HG02885 (cell line): ENCODE measurements around the gene PDE8B.

ENCODE experiments used
- ATAC-seq: cut with Tn5 transposase; IDR thresholded peaks from one replicate; pipeline ENCODE4 v1.9.1; 2021; ENCODE audit warnings: mild to moderate bottlenecking; ENCODE audit not compliant: unreplicated experiment, poor library complexity

Gene PDE8B

DNA sequence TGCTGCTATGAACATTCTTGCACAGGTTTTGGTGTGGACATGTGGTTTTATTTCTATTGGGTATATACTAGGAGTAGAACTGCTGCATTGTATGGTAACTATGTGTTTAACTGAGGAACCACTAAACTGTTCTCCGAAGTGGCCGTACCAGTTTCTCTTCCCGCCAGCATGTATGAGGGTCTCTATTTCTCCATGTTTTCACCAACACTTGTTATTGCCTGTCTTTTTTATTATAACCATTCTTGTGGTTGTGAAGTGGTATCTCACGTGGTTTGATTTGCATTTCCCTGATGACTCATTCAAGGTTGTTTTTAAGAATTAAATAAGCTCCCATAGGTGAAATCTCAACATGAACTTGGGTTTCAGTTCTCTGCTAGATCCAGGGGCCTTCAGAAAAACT, 19.4 kb downstream of the PDE8B start:
- no peak for ATAC-seq

DNA sequence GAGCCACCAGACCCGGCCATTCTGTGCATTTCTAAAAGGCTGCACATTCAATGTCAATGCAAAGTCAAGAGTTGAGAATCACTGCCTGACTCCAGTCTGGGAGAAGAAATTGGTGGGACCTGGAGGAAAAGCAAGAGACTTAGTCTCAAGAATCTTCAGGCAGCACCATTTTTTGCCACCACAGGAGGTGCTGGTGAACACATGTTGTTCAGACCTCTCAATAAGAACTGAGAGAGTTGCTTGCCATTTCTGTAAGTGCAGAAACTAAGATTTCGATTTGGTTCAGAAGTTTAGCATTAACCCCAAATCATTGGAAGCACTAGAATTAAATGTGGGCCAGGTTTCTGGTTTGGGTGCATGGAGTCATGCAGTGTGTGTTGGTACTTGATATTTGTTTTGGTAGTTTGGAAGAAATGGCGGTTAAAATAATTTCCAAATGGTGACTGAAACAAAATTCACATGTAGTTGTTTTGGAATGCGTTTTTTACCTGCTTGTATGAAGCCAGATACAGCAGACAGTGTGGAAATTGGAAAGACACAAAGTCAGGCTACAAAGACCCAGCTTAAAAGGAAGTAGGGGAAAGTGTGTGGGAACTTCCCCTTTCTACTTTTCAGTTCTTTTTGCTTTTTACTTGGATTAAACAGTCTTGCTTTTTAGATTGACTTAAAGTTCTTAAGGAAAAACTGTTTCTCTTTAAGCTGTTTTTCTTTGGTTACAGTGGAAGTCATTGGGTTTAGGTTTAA, 20.4 kb downstream of the PDE8B start:
- ATAC-seq: no peak

DNA sequence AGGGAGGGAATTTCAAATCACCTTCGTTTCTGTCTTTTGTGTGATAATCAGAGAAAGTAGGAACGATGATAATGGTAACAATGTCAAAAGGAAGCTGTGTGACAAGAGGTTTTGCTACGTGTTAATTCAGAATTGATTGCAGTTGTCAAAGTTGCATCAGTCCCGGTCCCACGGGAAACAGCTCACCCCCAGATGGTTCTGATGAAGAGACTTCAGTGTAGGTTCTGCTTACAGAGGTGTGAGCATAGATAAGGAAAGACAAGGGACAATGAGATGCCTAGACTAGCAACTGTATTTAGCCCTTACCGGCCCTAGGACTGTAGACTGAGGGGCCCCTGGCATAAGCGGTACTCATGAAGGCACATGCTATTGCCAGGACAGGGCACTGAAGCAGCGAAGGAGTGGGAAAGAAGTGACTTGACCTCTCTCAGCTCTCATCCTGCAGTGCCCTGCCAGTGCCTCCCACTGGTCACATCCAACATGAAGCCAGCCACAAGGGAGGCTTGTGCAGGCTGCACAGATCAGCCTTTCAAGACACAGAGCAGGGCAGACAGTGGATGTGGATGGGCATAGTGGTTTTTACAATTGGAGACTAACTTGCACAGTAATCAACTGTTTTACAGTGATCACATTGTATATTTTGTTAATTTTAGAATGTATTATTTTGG, 21.1 kb downstream of the PDE8B start:
- ATAC-seq: no peak

DNA sequence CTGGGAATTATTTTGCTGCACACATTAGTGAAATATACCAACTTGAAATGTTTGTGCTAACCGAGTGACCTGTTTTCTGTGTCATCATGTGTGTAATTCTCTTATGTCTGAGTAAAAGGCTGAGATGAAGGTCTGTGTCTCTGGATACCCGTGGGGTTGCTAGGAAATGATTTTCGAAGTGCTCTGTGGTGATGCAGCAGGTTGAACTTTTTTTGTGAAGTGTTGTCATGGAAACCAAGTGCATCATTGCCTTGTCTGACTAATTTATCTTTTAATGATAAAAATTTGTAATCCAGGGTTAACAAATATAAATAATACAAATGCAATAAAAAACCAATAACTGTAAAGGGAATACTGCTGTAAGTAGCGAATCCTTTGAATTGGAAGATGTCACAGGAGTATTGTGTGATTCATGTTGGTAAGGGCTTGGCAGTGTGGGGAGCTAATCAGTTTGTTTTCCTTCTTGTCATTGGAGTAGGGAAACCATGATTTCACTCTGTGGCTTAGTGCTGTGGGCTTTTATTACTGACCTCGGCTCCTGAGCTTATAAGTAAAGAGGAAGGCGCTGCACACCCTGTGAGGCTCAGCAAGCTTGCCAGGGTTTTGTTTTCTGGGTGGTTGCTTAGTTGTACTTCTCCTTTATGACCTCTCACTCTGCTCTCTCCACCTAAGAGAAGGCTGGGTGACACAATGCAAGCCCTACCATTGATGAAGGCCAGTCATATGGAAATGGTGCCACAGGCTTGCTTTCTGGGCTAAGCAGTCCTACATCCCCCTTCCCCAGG, 22.3 kb downstream of the PDE8B start:
- ATAC-seq: no peak

DNA sequence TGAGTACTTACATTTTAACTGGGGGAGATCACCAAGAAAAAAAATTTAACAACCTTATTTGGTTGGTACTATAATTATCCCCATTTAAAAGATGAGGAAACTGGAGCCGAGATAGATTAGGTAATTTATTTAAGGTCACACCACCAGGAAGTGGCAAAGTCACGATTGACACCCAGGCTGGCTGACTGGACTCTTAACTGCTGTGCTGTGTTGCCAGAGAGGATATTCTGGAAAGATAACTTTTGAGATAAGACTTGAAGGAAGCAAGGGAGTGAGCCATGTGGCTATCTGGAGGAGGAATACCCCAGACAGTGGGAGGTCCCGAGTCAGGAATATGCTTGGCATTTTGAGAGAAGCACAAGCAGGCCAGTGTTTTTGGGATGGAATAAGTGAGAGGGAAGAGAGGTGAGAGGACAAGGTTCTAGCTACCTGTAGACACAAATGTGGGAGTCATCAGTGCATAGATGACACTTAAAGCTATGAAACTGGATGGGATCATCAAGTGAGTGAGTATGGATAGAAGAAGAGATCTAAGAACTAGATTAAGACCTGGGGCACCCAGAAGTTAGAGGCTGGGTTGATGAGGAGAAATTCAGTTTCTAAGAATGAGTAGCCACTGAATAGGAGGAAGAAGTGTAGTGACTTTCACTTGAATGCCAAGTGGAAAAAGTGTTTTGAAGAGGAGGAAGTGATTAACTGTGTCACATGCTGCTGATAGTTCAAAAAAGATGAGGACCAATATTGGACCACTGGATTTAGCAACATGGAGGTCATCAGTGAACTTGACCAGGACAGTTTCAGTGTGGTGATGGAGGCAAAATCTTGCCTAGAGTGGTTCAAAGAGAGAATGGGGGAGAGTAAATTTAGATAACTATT, 25.6 kb downstream of the PDE8B start:
- no peak for ATAC-seq

DNA sequence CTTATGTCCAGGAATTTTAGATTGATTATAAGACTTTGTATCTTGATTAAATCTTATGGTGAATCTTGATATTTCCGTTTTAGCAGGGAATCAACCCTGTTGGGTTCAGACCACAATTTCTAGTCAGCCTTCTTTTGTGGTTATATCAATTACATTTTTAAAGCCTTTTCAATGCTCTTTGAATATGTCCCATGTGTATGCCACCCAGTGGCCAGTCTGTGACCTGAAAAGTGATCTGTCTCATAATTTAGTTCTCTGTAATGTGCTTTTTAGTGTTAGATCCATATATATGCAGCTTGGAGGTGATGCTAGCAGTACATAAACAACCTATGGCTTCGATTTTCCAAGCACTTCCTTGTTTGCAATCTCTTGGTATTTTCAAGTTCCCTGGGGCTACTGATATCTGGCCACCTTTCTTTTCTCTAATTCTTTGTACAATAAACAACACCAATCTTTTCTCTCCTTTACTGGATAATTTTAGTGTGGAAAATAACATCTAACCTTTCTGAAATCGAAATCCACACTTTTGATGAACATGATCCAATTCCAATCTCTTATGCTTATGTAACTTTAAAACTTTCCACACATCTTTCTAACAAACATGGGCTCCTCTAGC, 28.8 kb downstream of the PDE8B start:
- ATAC-seq: no peak

DNA sequence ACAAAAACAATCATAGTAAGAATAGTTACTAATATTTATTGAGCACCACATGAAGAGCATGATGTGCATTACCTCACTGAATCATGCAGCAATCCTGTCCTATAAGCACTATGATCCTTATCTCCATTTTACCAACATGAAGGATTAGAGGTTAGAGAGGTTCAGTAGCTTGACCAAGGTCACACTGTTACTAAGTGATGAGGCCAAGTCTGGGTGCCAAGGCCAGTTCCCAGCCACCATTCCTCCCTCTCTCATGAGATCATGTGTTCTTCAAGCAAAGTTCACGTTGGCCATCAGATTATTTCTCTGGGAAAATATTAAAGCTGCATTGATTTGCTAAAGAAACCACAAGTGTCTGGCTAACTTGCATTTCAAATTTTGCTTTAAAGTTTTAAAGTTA, 31.0 kb downstream of the PDE8B start:
- ATAC-seq: no peak

DNA sequence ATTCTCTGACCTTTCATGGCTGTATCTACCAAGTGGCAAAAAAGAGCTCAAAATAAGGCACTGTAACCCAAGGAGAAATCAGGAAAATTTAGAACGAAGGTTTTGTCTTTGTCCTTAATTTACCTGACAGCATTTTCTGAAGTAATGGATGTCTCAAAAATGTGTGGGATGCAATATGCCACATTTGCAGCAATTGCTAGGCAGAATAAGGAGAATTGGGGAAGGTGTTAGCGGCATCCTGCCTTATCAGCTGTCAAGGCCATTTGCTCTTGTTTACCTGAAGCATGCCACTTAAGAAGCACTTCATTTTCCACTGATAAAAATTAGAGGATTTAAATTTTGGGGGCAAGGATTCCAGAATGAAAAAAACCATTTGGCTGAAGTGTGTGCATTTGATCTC, 39.0 kb downstream of the PDE8B start:
- no peak for ATAC-seq

DNA sequence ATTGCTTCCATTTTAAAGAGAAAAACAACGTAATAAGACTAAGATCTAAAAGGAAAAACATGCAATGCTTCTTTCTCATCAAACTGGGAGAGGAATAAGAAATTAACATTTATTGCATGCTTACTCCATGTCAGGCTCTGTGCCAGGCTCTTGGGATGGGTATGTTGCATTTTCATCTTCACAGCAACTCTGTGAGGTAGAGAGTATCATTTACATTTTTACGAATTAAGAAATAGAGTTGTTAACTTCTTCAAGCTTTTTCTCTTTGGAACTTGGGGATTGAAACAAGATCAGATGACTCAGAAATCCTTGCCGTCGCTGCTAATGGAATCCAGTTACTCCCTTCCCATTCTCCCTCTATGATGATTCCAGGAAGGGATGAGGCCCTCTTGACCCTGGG, 39.5 kb downstream of the PDE8B start:
- no peak for ATAC-seq

DNA sequence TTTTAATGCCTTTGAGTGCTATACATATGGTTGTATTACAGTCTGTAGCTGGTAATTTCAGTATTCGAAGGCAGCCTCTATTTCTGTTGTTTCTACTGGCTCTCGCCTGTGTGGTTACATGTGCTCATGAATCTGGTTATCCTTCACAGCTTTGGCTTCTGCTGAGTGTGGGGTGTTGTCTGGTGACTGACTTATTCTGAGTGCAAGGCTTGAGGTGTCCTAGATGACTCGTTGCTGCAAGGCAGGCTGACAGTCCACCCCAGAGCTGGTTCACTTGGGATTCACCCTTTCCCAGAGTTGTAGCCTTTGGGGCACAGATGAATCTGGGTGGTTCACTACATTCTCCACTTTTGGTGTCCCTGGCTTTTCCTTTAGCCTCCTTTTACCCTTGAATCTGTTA, 41.4 kb downstream of the PDE8B start:
- ATAC-seq: no peak

DNA sequence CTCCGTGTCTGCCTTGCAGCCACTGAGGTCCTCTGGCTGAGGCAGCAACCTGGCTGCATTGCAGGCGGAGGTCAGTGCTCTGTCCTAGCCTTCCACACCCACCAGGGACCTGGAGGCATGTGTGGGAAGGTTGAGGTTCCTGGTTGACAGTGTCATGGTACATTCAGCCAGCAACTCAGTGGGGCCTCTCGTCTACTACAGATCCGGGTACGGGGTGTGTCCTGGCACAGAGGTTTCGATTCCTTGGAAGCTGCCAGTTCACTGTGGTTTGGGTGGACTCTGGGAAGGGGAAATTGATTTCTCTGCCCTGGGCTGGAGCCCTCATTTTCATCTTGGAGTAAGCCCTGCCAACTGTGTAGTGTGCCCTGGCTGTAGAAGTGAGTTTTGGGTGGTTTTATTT, 45.1 kb downstream of the PDE8B start:
- ATAC-seq: no peak

DNA sequence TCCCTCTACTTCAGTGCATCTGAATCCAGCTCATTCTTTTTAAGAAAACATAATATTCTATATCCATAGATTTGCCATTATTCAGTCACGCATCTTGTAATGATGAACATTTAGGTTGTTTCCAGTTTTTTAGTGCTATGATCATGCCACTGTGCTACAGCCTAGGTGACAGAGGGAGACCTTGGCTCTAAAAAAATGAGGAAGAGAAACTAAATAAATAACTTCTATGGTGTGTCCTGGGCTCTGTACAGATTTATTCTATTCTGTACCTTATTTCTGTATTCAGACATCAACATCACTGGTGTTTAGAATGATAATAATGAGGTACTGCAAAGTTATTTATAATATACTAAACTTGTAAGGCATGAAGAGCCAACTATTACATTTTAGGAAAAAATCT, 45.9 kb downstream of the PDE8B start:
- no peak for ATAC-seq

DNA sequence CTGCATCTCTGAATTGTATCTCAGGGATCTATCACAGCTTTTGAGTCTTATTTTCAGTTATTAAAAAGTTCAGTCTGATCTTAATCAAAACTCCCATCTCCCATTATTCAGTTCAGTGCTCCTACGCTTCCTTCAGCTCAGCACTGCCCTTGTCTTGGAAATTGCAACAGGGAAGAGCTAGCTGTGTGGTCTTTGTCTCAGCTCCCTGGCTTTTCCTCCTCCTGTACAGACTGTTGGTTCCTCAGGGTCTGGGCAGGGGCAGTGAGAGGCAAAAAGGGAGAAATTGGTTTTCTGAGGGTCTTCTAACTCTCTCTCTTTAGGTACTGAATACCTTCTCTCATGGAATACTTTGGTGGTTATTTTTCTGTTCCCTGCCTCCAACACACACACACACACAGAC, 48.2 kb downstream of the PDE8B start:
- ATAC-seq: no peak

DNA sequence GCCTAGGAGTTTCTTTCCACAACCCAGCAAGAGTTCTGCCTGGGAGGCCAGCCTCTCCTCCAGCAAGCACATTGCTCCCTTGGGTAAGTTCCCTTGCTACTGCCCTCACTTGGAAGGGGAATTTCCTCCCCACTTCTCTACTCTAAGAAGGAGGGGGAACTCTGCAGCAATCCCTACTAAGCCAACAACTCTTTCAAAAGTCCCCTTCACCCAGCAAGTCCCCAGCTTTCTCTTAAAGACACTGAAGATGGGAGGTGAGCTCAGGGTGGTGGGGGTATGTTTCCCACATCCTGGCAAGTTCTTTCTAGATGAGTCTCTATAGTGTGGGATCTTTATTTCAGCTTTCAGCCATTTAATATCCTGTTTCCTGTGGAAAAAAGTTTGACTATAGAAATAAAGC, 49.0 kb downstream of the PDE8B start:
- ATAC-seq: no peak

DNA sequence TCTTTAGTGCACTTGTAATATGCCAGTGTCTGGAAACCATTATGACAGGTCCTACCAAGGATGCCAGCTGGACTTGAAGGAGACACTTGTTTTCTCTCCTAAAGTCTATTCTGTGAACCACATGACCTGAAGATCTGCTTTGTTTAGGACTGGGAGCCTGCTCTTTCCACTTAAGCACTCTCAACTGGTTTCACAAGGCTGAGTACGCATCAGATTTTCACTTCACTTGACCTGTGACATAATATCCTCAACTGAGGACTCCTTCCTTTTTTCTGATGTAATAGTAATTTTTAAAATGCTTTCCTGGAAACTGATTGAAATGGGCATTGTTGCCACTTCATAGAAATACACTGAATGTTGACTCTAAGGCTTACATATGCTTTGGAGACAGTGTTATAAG, 52.2 kb downstream of the PDE8B start:
- no peak for ATAC-seq

DNA sequence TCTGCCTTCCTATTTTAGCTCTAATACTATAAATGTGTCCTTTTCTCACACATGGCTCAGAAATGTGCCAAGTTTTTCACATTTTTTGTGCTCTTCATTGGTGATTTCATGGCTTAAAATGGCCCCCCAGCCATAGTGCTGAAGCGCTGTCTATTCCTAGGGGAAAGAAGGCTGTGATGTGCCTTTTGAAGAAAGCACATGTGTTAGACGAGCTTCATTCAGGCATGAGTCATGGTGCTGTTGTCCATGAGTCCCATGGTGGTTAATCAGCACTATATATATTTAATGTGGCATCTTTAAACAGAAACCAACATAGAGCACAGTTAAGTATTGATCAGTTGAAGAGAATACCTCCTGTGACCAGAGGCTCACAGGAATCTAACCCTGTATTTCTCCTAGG, 55.8 kb downstream of the PDE8B start:
- ATAC-seq: no peak

DNA sequence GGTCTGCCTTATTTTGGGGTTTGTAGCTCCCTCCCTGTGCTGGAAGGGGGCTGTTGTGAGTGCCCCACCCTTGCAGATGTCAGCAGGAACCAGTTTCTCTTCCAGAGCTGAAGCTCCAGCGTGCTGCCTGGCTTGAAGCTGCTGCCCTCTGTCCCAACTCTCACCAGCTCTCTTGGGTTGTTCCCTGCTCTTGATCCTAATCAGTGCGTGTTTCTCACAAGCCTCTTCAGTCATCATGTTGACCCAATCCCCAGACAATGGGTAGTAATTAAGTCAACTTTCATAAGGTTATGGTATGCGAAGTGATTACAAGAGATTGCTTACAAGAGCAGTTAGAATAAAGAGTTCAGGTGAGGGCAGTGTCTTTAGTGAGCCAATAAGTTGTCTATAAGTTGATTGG, 57.0 kb downstream of the PDE8B start:
- no peak for ATAC-seq

DNA sequence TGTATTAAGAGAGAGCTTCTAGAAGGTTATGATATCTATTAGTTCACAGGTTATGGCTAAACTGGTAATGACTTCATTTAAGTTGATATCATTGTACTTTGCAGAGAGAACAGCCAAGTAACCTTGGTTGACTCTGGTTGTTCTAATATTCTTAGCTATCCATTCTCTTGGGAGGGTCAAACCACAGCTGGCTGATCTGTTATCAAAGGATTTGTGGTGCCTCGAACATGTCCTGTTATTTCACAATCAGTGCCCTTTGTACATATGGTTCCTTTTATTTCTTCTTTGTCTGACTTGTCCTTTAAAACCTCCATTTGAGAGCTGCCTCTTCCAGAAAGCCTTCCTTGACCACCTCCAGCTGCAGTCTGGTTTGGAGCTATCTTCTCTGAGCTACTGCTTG, 61.7 kb downstream of the PDE8B start:
- ATAC-seq: no peak

DNA sequence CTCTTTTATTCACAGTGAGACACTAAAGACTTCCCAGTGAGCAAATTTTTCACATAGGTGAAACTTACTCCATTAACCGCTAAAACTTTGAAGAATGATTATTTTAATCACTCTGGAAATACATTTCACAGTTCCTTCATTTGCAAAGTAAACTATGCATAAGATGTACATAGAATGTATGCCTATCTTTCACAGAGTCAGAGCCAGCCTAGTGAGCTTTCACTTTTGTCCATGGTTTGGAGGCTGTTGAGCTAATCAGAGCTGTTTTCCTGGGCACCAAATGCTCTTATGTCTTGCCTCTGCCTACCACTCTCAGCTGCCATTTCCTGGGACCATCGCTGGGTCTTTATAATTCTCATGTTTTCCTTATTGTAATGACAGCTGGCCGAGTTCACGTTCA, 67.3 kb downstream of the PDE8B start:
- no peak for ATAC-seq

DNA sequence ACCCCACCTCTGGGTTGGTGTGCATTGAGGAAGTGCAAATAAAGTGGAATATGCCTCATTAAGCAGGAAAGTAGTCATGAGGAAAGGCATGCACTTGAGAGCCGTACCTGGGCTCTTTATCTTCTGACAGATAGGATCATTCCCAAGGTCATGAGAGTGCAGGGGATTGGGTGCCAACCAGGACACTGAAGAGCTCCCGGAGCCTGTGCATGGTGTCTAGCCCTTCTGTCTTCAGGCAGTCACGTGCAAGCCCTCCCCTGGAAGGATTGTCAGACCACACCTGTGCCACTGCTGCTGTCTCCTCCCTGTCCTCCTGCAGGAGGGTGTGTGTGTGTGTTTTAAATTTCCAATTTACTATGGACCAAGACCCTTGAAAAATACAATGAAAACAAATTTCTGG, 69.6 kb downstream of the PDE8B start:
- ATAC-seq: no peak
